ENCODE results near the gene ZCCHC2.

ZCCHC2 gene

DNA sequence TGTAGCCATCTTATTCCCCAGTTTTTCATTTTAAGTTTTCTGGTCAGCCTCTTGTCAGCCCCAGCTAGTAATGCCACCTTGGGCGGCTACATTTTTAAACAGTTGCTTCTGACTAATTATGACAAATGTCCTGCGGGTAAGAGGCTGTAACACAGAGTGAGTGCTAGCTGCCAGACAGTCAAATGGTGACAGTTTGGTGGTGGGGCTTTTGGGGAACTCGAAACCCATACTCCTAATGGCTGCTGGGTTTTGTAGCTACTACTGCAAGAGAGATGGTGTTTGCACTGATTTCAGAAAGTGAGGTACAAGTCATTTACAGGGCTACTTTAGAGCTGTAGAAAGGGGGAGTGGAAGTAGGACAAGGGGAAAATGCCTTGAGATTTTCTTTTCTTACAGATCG, 48.2 kb downstream of the ZCCHC2 start:
- H3K36me3 ChIP-seq (ENCODE audit: insufficient read depth, low read length), result peaks cover 59% of the 10 kb centered on the region
- no peak overlapping the region for H3K27ac ChIP-seq (ENCODE audit: low read depth, low read length)
- H3K9me3 ChIP-seq (ENCODE audit: low read length), result no peaks in the 10 kb centered on the region
- no peak overlapping the region for H3K4me3 ChIP-seq (ENCODE audit: low read depth in 1 of 2, low read length in 2 of 2)
- H3K4me1 ChIP-seq (ENCODE audit: insufficient read depth, low read length), result no peaks in the 10 kb centered on the region
- no peaks in the 10 kb centered on the region for H3K27me3 ChIP-seq (ENCODE audit: control insufficient read depth in 1 of 2, insufficient read depth in 2 of 2, low read length in 2 of 2)
- no peak overlapping the region for H3K9ac ChIP-seq (ENCODE audit: low read length)

DNA sequence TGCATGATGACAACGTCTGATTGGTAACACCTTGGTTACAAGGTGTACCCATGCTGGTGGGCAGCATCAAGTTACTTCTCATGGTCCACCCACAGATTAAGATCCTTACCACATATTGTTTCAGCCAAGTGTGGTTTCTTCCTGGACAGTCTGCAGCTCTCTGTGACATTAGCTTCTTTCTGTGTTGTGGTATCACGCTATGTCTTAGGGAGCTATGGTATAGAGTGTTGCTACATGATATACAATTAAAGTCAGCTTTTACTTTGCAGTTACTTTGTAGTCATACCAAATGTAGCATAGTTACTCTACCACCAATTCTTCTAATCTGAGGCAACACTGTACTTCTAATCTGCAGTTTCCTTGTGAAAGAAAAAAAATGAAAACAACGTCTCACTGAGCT, 48.8 kb downstream of the ZCCHC2 start:
- peaks cover 59% of the 10 kb centered on the region for H3K36me3 ChIP-seq (ENCODE audit: insufficient read depth, low read length)

GRCh38 chr18:62572456-62572855, 49.6 kb downstream of the ZCCHC2 start:
- H3K4me1 ChIP-seq (ENCODE audit: insufficient read depth, low read length), result peaks cover 4% of the 10 kb centered on the region
- H3K27ac ChIP-seq (ENCODE audit: low read depth, low read length), result no peak overlapping the region
- no peaks in the 10 kb centered on the region for H3K27me3 ChIP-seq (ENCODE audit: control insufficient read depth in 1 of 2, insufficient read depth in 2 of 2, low read length in 2 of 2)
- H3K36me3 ChIP-seq (ENCODE audit: insufficient read depth, low read length), result peaks cover 59% of the 10 kb centered on the region
- no peak overlapping the region for H3K9ac ChIP-seq (ENCODE audit: low read length)
- no peaks in the 10 kb centered on the region for H3K9me3 ChIP-seq (ENCODE audit: low read length)
- no peak overlapping the region for H3K4me3 ChIP-seq (ENCODE audit: low read depth in 1 of 2, low read length in 2 of 2)

More for the DNA sequence above, 48.8 kb downstream of the ZCCHC2 start:
- Histone ChIP-seq H3K9me3 (ENCODE audit: low read length) (no peaks in the 10 kb centered on the region), H3K9ac (ENCODE audit: low read length) (no peak overlapping the region), H3K27me3 (ENCODE audit: control insufficient read depth in 1 of 2, insufficient read depth in 2 of 2, low read length in 2 of 2) (no peaks in the 10 kb centered on the region), H3K4me1 (ENCODE audit: insufficient read depth, low read length) (peaks cover 3% of the 10 kb centered on the region), H3K4me3 (ENCODE audit: low read depth in 1 of 2, low read length in 2 of 2) (no peak overlapping the region), H3K27ac (ENCODE audit: low read depth, low read length) (no peak overlapping the region)

GRCh38 chr18:62574776-62575175, 52.0 kb downstream of the ZCCHC2 start:
- Histone ChIP-seq H3K27ac (ENCODE audit: low read depth, low read length) (no peak overlapping the region), H3K4me3 (ENCODE audit: low read depth in 1 of 2, low read length in 2 of 2) (no peak overlapping the region), H3K9me3 (ENCODE audit: low read length) (no peaks in the 10 kb centered on the region), H3K4me1 (ENCODE audit: insufficient read depth, low read length) (peaks cover 10% of the 10 kb centered on the region), H3K27me3 (ENCODE audit: control insufficient read depth in 1 of 2, insufficient read depth in 2 of 2, low read length in 2 of 2) (no peaks in the 10 kb centered on the region), H3K9ac (ENCODE audit: low read length) (no peak overlapping the region), H3K36me3 (ENCODE audit: insufficient read depth, low read length) (peaks cover 52% of the 10 kb centered on the region)

DNA sequence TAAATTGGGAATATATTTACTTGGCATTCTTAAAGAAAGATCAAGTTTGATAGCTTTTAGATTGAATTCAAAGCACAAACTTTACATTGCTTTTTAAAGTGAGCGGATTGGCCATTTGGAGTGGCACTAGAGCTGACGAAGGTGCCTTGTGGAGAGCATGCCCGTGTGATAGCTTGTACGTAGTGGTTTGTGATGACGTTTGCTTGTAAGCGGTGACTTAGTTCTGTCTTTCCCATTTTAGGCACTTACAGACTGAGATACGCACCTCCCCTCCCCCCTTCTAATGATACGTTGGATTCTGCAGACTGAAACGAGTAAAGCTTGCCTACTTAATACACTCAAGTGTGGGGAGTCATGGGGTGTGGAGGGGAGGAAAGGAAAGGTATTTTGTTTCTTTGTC, 53.4 kb downstream of the ZCCHC2 start:
- H3K4me1 ChIP-seq (ENCODE audit: insufficient read depth, low read length), result peaks cover 10% of the 10 kb centered on the region
- H3K9ac ChIP-seq (ENCODE audit: low read length), result no peak overlapping the region
- no peak overlapping the region for H3K4me3 ChIP-seq (ENCODE audit: low read depth in 1 of 2, low read length in 2 of 2)
- H3K27me3 ChIP-seq (ENCODE audit: control insufficient read depth in 1 of 2, insufficient read depth in 2 of 2, low read length in 2 of 2), result no peaks in the 10 kb centered on the region
- no peak overlapping the region for H3K27ac ChIP-seq (ENCODE audit: low read depth, low read length)
- peaks cover 38% of the 10 kb centered on the region for H3K36me3 ChIP-seq (ENCODE audit: insufficient read depth, low read length)
- no peaks in the 10 kb centered on the region for H3K9me3 ChIP-seq (ENCODE audit: low read length)

GRCh38 chr18:62576845-62577512, 54.2 kb downstream of the ZCCHC2 start:
- H3K27ac ChIP-seq (ENCODE audit: low read depth, low read length), result no peak overlapping the region

GRCh38 chr18:62577765-62578164, 54.9 kb downstream of the ZCCHC2 start:
- H3K27ac ChIP-seq (ENCODE audit: low read depth, low read length), result no peak overlapping the region
- H3K9me3 ChIP-seq (ENCODE audit: low read length), result no peaks in the 10 kb centered on the region
- peaks cover 10% of the 10 kb centered on the region for H3K4me1 ChIP-seq (ENCODE audit: insufficient read depth, low read length)
- H3K36me3 ChIP-seq (ENCODE audit: insufficient read depth, low read length), result peaks cover 26% of the 10 kb centered on the region
- H3K4me3 ChIP-seq (ENCODE audit: low read depth in 1 of 2, low read length in 2 of 2), result no peak overlapping the region
- H3K9ac ChIP-seq (ENCODE audit: low read length), result no peak overlapping the region
- H3K27me3 ChIP-seq (ENCODE audit: control insufficient read depth in 1 of 2, insufficient read depth in 2 of 2, low read length in 2 of 2), result no peaks in the 10 kb centered on the region

More at GRCh38 chr18:62576845-62577512, 54.2 kb downstream of the ZCCHC2 start:
- Histone ChIP-seq H3K27me3 (ENCODE audit: control insufficient read depth in 1 of 2, insufficient read depth in 2 of 2, low read length in 2 of 2) (no peaks in the 10 kb centered on the region), H3K36me3 (ENCODE audit: insufficient read depth, low read length) (peaks cover 33% of the 10 kb centered on the region), H3K4me1 (ENCODE audit: insufficient read depth, low read length) (peaks cover 10% of the 10 kb centered on the region), H3K9ac (ENCODE audit: low read length) (no peak overlapping the region), H3K4me3 (ENCODE audit: low read depth in 1 of 2, low read length in 2 of 2) (no peak overlapping the region), H3K9me3 (ENCODE audit: low read length) (no peaks in the 10 kb centered on the region)

DNA sequence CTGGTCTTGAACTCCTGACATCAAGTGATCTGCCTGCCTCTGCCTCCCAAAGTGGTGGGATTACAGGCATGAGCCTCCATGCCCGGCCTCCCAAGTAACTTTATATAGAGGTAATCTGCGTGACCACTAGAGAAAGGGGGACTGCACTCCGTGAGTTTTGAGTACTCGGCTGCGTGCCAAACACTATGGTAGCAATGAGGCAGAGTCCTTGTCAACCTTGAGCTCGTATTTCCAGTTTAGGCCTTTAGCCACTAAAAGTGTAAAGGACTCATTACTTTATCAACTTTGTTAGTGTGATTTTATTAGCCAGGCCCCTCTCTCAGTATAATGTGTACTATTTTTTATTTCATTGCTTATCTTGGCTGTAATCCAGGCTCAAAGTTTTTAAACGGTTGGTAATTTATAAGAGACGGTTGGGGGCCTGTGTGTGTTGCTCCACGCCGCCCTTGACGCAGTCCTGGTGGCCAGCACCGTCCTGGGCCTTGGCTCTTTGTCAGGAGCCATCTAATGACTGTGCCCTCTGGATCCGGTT, 56.2 kb downstream of the ZCCHC2 start:
- Histone ChIP-seq H3K9ac (ENCODE audit: low read length) (no peak overlapping the region), H3K4me3 (ENCODE audit: low read depth in 1 of 2, low read length in 2 of 2) (no peak overlapping the region), H3K9me3 (ENCODE audit: low read length) (no peaks in the 10 kb centered on the region), H3K4me1 (ENCODE audit: insufficient read depth, low read length) (peaks cover 14% of the 10 kb centered on the region), H3K27ac (ENCODE audit: low read depth, low read length) (no peak overlapping the region), H3K36me3 (ENCODE audit: insufficient read depth, low read length) (peaks cover 16% of the 10 kb centered on the region), H3K27me3 (ENCODE audit: control insufficient read depth in 1 of 2, insufficient read depth in 2 of 2, low read length in 2 of 2) (no peaks in the 10 kb centered on the region)

GRCh38 chr18:62583376-62583775, 60.6 kb downstream of the ZCCHC2 start:
- H3K4me1 ChIP-seq (ENCODE audit: insufficient read depth, low read length), result peaks cover 20% of the 10 kb centered on the region
- no peaks in the 10 kb centered on the region for H3K36me3 ChIP-seq (ENCODE audit: insufficient read depth, low read length)
- no peaks in the 10 kb centered on the region for H3K27me3 ChIP-seq (ENCODE audit: control insufficient read depth in 1 of 2, insufficient read depth in 2 of 2, low read length in 2 of 2)
- no peak overlapping the region for H3K27ac ChIP-seq (ENCODE audit: low read depth, low read length)
- no peak overlapping the region for H3K4me3 ChIP-seq (ENCODE audit: low read depth in 1 of 2, low read length in 2 of 2)
- no peak overlapping the region for H3K9ac ChIP-seq (ENCODE audit: low read length)
- H3K9me3 ChIP-seq (ENCODE audit: low read length), result no peaks in the 10 kb centered on the region

DNA sequence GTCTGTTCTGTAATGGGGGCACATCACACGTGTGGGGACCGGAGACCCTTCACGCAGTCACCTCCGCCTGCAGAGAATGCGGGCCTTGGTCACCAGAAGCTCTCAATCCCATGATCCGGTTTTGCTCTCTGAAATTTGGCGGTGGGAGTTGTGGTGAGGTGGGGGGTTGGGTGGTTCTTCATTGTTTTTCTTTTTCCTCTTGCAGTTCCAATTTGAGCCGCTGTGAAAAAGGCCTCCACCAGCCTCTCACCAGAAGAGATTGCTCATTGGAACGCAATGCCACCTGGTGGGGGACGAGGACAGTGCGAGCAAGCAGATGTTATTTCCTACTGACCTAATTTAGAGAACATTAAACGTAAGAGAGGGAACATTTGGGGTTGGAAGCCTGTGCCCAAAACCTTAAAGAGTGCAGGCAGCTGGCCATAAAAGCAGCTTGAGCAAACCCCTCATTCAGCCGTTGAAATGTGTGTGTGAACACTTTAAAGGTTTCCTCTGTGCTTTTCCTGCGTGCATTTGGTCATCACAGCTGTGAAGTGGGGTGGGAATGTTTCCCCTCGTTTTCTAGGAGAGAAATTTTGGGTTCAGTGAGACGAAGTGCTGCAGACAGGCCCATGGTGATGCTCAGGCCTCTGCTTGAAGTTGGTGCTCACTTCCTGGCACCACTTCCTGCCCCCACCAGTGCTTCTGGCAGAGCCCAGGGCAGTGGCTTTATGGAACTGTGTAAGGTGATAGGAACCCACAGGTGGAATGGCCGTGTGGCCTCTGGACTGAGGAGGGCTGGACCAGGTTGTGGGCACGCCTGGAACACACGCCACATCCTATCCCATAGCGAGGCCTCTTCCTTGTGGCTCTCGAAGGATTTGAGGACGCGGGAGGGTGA, 61.7 kb downstream of the ZCCHC2 start:
- Histone ChIP-seq H3K4me3 (ENCODE audit: low read depth in 1 of 2, low read length in 2 of 2) (no peak overlapping the region), H3K27me3 (ENCODE audit: control insufficient read depth in 1 of 2, insufficient read depth in 2 of 2, low read length in 2 of 2) (no peaks in the 10 kb centered on the region), H3K36me3 (ENCODE audit: insufficient read depth, low read length) (no peaks in the 10 kb centered on the region), H3K9me3 (ENCODE audit: low read length) (no peaks in the 10 kb centered on the region), H3K4me1 (ENCODE audit: insufficient read depth, low read length) (peaks cover 15% of the 10 kb centered on the region), H3K27ac (ENCODE audit: low read depth, low read length) (no peak overlapping the region), H3K9ac (ENCODE audit: low read length) (no peak overlapping the region)

DNA sequence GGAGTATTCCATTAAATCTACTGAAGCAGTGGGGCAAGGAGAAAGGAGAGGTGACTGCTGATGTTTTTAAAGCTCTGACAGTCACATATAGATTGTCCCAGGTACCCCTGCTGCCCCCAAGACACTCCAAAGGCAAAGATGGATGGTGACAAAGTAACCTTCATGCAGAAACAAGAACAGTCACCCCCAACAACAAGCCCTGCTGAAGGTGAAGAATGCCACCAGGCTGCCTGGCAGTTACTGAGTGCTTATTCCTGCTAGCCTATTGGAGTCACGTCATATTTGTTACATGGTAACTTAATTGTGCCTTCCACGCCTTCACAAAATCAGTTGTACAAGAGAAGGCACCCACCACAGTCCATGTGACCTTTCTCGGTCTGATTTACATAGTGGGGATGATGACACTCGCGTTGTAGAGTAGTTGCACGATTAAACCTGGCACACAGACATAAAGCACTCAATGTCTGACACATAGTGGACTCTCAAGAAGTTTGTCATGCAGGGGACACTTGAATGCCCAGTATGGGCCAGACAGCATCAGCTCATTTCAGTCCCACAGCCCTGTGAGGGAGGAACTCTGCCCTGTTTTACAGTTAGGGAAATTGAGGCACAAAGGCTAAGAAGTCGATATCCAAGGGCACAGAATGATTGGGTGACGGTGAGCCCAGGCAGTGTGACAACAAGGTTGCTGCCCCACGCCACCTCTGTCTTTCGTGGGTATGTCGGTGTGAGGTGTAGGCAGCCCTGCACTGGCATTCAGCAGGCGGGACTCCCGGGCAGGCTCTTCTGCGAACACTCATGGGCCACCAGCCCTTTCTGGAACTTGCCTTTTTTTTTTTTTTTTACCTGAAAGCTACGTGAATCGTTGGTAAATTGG, 62.7 kb downstream of the ZCCHC2 start:
- Histone ChIP-seq H3K27ac (ENCODE audit: low read depth, low read length) (no peak overlapping the region), H3K4me3 (ENCODE audit: low read depth in 1 of 2, low read length in 2 of 2) (no peak overlapping the region), H3K9me3 (ENCODE audit: low read length) (no peaks in the 10 kb centered on the region), H3K4me1 (ENCODE audit: insufficient read depth, low read length) (peaks cover 14% of the 10 kb centered on the region), H3K27me3 (ENCODE audit: control insufficient read depth in 1 of 2, insufficient read depth in 2 of 2, low read length in 2 of 2) (no peaks in the 10 kb centered on the region), H3K9ac (ENCODE audit: low read length) (no peak overlapping the region), H3K36me3 (ENCODE audit: insufficient read depth, low read length) (no peaks in the 10 kb centered on the region)

All from muscle layer of colon (tissue), 2 donors.